ENCODE data around the gene CCDC179. TPM values are rescaled to one million over a fixed set of nuclear protein-coding genes. Genes with fewer than 3 reads are reported as not detected.

CCDC179 gene
- polyA plus RNA-seq, 2 of the 4 experiments (the other 2 are of a cell fraction): not detected

DNA sequence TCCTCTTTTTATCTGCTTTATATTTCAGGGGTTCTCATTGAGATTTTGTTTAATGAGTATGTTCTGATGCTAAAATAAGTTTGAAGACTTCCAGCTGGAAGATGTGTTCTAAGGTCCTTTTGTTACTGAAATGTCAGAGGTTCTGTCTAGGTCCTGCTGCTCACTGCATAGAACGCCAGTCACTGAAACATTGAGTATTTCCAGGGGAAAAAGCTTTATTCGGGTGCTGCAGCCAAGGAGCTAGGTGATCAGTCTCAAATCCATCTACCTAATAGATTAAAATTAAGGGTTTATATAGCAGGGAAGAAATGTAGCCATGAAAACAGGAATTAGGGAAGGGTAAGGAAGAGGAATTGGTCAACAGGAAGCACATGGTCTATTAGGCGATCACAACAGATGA, 50.4 kb downstream of the CCDC179 start:
- ChIA-PET CTCF (interaction anchor here (1.1 kb wide), 1 partner anchor 365 kb away, joined by 4 read pairs; no protein-coding TSS in a partner anchor), POLR2A (no interaction called here)
- Histone ChIP-seq H3K4me3 (no peak overlapping the region), H3K9me3 (peaks cover 14% of the 10 kb centered on the region), H3K4me2 (no peak overlapping the region), H3K4me1 (no peaks in the 10 kb centered on the region), H3K27ac (no peak overlapping the region)
- no peak for FAIRE-seq
- ATAC-seq: no peak
- TF ChIP-seq ZFP36 (IDR thresholded peaks at IDR 0.05; ENCODE audit: borderline replicate concordance, partially characterized antibody) (no peak), TP53 (CRISPR knock-in tag; IDR thresholded peaks at IDR 0.05) (no peak), ZSCAN20 (CRISPR knock-in tag; IDR thresholded peaks at IDR 0.05) (no peak), JUNB (IDR thresholded peaks at IDR 0.05) (no peak), CHD4 (IDR thresholded peaks at IDR 0.05; ENCODE audit: borderline replicate concordance) (no peak), ZC3H11A (IDR thresholded peaks at IDR 0.05) (no peak), MYC (IDR thresholded peaks at IDR 0.05; ENCODE audit: borderline replicate concordance, low read length) (no peak), EP300 (IDR thresholded peaks at IDR 0.05) (no peak), RCOR1 (IDR thresholded peaks at IDR 0.05; ENCODE audit: low read depth, low read length) (no peak)
- TF ChIP-seq, protein P1, sequence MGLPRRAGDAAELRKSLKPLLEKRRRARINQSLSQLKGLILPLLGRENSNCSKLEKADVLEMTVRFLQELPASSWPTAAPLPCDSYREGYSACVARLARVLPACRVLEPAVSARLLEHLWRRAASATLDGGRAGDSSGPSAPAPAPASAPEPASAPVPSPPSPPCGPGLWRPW (IDR thresholded peaks at IDR 0.05): no peak
- 28% methylated on average over 3 of the region's 3 CpGs for WGBS (ENCODE audit: missing lambda C conversion rate)
- no peak for DNase-seq (ENCODE audit: low read depth in 1 of 2, low spot score in 1 of 2)

DNA sequence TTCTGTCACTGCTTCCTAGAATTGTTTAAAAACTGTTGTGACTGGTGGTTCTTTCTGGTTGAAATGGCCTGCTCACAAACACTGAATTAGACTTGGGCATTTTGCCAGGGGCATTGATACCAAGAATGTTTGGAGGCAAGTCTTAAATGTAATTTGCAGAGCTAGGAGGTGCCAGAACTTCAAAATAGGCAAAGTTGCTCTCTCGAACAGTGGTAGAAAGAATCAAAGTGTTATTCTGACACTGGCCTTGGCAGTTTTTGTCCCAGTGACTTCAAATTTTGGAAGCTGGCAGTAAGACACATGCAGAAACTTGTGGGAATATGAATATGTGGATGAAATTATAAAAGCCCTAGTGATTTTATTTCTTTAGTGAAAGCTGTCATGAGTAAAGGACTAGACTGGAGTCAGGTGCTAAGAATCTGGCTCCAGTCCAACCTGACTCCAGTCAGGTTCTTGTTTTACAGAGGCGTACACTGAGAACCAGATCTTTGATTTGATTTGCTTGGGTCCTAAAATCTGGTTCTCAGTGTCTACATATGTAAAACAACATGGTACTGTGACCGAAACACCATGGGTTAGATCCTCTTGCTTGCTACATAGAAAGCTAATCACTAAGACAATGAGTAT, 51.6 kb downstream of the CCDC179 start:
- H3K27ac ChIP-seq: no peak overlapping the region
- no peak overlapping the region for H3K4me2 ChIP-seq
- no peak overlapping the region for H3K4me3 ChIP-seq
- WGBS (ENCODE audit: missing lambda C conversion rate): 40% methylated on average over 3 of the region's 3 CpGs
- no peak for DNase-seq (ENCODE audit: low read depth in 1 of 2, low spot score in 1 of 2)
- no peak for ATAC-seq
- TF ChIP-seq EP300 (IDR thresholded peaks at IDR 0.05): no peak
- TF ChIP-seq ESRRA (IDR thresholded peaks at IDR 0.05; ENCODE audit: borderline replicate concordance, low read length): no peak
- TF ChIP-seq ZSCAN20 (CRISPR knock-in tag; IDR thresholded peaks at IDR 0.05): no peak
- TF ChIP-seq TP53 (CRISPR knock-in tag; IDR thresholded peaks at IDR 0.05): no peak
- no peak for FAIRE-seq
- peaks cover 14% of the 10 kb centered on the region for H3K9me3 ChIP-seq
- no peaks in the 10 kb centered on the region for H3K4me1 ChIP-seq
- ChIA-PET CTCF (interaction anchor here (1.1 to 1.7 kb wide), 2 partner anchors 21 to 364 kb away, joined by 4 to 5 read pairs; no protein-coding TSS in a partner anchor), POLR2A (no interaction called here)

DNA sequence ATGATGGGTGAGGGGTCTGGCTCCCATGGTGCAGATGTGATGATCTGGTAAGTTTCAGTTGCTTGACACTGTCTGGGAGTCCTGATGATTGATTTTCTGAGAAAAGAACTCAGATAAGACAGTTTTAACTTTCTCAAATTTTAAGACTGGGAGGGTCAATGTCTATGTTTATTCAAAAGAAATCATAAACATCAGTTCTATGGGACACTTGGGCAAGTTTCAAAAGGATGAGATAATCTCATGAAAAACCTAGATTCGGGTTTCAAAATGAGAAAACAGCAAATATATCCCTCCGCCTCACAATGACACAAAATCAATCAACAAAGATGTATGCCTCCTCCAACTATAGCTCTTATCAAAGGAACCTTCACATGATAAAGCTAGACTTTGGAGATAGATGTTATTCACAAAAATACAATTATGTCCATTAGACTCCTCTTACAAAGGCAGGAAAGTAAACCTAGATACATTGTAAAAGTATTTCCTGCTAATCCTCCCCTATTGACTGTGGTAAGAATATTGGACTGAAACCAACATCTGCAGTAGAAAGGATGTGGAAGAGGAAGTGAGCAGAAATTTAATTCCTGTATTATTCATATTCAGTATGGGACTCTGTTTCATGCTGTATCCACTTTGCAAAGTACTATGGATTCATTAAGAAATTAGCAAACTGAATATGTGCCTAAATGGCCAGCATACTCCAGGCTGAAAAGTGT, 52.3 kb downstream of the CCDC179 start:
- H3K4me2 ChIP-seq: no peak overlapping the region
- H3K4me3 ChIP-seq: no peak overlapping the region
- WGBS (ENCODE audit: missing lambda C conversion rate): 17% methylated on average over 2 of the region's 2 CpGs
- no peak overlapping the region for H3K27ac ChIP-seq
- H3K4me1 ChIP-seq: no peaks in the 10 kb centered on the region
- ChIA-PET POLR2A (no interaction called here), CTCF (interaction anchor here (1.7 kb wide), 1 partner anchor 21 kb away, joined by 5 read pairs; no protein-coding TSS in a partner anchor)
- FAIRE-seq (no peak), ATAC-seq (no peak), DNase-seq (ENCODE audit: low read depth in 1 of 2, low spot score in 1 of 2) (no peak)
- H3K9me3 ChIP-seq: peaks cover 14% of the 10 kb centered on the region
- no peak for TF ChIP-seq KDM1A (IDR thresholded peaks at IDR 0.05; ENCODE audit: low read depth)
- no peak for TF ChIP-seq POLR2A (IDR thresholded peaks at IDR 0.05; ENCODE audit: low read length)
- TF ChIP-seq MAZ (IDR thresholded peaks at IDR 0.05; ENCODE audit: borderline replicate concordance, low read depth, low read length): no peak
- no peak for TF ChIP-seq CEBPB (IDR thresholded peaks at IDR 0.05)
- TF ChIP-seq ZNF302 (CRISPR knock-in tag; IDR thresholded peaks at IDR 0.05): no peak

DNA sequence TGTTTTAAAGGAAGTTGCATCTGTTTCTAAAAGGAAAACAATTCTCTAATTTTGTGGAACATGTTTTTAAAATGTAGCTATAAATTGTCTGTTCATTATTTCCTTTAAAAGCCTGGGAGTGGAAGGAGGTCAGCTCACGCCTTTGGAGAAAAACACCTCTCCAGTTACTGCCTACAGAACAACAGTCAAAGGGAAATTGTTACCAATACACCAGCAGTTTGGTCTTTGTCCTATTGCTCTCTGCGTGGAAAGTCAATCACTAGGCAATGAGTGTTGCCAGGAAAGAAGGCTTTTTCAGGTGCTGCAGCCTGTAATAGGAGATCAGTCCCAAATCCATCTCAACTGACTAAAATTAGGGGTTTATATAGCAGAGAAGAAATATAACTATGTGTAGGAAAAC, 52.9 kb downstream of the CCDC179 start:
- ChIA-PET CTCF (no interaction called here), POLR2A (no interaction called here)
- Histone ChIP-seq H3K4me1 (no peaks in the 10 kb centered on the region), H3K4me3 (no peak overlapping the region), H3K4me2 (no peak overlapping the region), H3K27ac (no peak overlapping the region), H3K9me3 (peaks cover 14% of the 10 kb centered on the region)
- WGBS (ENCODE audit: missing lambda C conversion rate): 7% methylated on average over 2 of the region's 2 CpGs
- DNase-seq (ENCODE audit: low read depth in 1 of 2, low spot score in 1 of 2) (no peak), ATAC-seq (no peak), FAIRE-seq (no peak)
- no peak for TF ChIP-seq POLR2AphosphoS2 (conservative IDR thresholded peaks at IDR 0.05; ENCODE audit: low read length)
- TF ChIP-seq, protein P2, sequence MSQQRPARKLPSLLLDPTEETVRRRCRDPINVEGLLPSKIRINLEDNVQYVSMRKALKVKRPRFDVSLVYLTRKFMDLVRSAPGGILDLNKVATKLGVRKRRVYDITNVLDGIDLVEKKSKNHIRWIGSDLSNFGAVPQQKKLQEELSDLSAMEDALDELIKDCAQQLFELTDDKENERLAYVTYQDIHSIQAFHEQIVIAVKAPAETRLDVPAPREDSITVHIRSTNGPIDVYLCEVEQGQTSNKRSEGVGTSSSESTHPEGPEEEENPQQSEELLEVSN (IDR thresholded peaks at IDR 0.05; ENCODE audit: borderline replicate concordance, low read depth): no peak
- TF ChIP-seq, protein P3, sequence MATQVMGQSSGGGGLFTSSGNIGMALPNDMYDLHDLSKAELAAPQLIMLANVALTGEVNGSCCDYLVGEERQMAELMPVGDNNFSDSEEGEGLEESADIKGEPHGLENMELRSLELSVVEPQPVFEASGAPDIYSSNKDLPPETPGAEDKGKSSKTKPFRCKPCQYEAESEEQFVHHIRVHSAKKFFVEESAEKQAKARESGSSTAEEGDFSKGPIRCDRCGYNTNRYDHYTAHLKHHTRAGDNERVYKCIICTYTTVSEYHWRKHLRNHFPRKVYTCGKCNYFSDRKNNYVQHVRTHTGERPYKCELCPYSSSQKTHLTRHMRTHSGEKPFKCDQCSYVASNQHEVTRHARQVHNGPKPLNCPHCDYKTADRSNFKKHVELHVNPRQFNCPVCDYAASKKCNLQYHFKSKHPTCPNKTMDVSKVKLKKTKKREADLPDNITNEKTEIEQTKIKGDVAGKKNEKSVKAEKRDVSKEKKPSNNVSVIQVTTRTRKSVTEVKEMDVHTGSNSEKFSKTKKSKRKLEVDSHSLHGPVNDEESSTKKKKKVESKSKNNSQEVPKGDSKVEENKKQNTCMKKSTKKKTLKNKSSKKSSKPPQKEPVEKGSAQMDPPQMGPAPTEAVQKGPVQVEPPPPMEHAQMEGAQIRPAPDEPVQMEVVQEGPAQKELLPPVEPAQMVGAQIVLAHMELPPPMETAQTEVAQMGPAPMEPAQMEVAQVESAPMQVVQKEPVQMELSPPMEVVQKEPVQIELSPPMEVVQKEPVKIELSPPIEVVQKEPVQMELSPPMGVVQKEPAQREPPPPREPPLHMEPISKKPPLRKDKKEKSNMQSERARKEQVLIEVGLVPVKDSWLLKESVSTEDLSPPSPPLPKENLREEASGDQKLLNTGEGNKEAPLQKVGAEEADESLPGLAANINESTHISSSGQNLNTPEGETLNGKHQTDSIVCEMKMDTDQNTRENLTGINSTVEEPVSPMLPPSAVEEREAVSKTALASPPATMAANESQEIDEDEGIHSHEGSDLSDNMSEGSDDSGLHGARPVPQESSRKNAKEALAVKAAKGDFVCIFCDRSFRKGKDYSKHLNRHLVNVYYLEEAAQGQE (IDR thresholded peaks at IDR 0.05): no peak
- no peak for TF ChIP-seq TFCP2L1 (CRISPR knock-in tag; IDR thresholded peaks at IDR 0.05)
- TF ChIP-seq BHLHE40 (IDR thresholded peaks at IDR 0.05; ENCODE audit: low read depth, low read length): no peak
- TF ChIP-seq ESRRA (IDR thresholded peaks at IDR 0.05; ENCODE audit: borderline replicate concordance, low read length): no peak
- TF ChIP-seq HOXB13 (CRISPR knock-in tag; IDR thresholded peaks at IDR 0.05; ENCODE audit: low read depth): no peak
- no peak for TF ChIP-seq CBX8 (IDR thresholded peaks at IDR 0.05)
- TF ChIP-seq KDM1A (IDR thresholded peaks at IDR 0.05; ENCODE audit: low read depth): no peak
- TF ChIP-seq KDM5A (IDR thresholded peaks at IDR 0.05): no peak
- TF ChIP-seq FOSB (CRISPR knock-in tag; IDR thresholded peaks at IDR 0.05): no peak
- TF ChIP-seq RNF2 (IDR thresholded peaks at IDR 0.05; ENCODE audit: borderline replicate concordance, low read depth): no peak

Data from A549 (cell line).